Panc1 (cell line): ENCODE measurements around the gene RAX2. TPM values are rescaled to one million over a fixed set of nuclear protein-coding genes. Genes with fewer than 3 reads are reported as not detected.

Experiments
- ATAC-seq: fragments of 200-7000 bp; cut with Tn5 transposase; 2 replicates; pipeline ENCODE4 v1.9.1; 2020; ENCODE audit warnings: mild to moderate bottlenecking, moderate library complexity
- BruUV-seq: library from RNA; stranded (reverse); fragments of 400-500 nt; replicated peaks from 2 replicates; lab custom pipeline; 2021; lab: Mats Ljungman, UMichigan
- CTCF ChIA-PET: fragments of 300-600 bp; sonication (Branson Sonifier 250); formaldehyde crosslinking; loops from one replicate; lab custom pipeline; 2022; ENCODE audit warnings: antibody characterized with exemption; lab: Charles Lee
- POLR2A ChIA-PET: fragments of 300-600 bp; sonication (Branson Sonifier 250); formaldehyde crosslinking; loops from one replicate; lab custom pipeline; 2022; ENCODE audit warnings: antibody characterized with exemption; lab: Charles Lee
- DNase-seq: peaks from one replicate; pipeline ENCODE4 v3.0.0-alpha.2; 2010; ENCODE audit warnings: low read depth, low spot score
- H3K27ac ChIP-seq: 2 replicates; pipeline ENCODE4 v1.5.1; 2011; ENCODE audit warnings: mild to moderate bottlenecking, low read length, inconsistent platforms
- H3K27me3 ChIP-seq: fragments of 200-500 bp; sonication (Bioruptor generic); 2 replicates; pipeline ENCODE4 v1.6.0; 2014; ENCODE audit warnings: low read length, inconsistent platforms; ENCODE audit not compliant: control insufficient read depth, insufficient read depth
- H3K36me3 ChIP-seq: fragments of 200-500 bp; sonication (Bioruptor generic); 2 replicates; pipeline ENCODE4 v1.5.1; 2014; ENCODE audit warnings: inconsistent platforms, mild to moderate bottlenecking, low read length, moderate library complexity; ENCODE audit not compliant: control insufficient read depth, insufficient read depth
- H3K4me1 ChIP-seq: 2 replicates; pipeline ENCODE4 v1.5.1; 2011; ENCODE audit warnings: inconsistent platforms, mild to moderate bottlenecking, low read length, moderate library complexity; ENCODE audit not compliant: control insufficient read depth, insufficient read depth
- H3K4me3 ChIP-seq, 2 experiments: 2 replicates each; pipeline ENCODE4 v1.5.1; 2011 to 2012; ENCODE audit warnings: low read depth in 2 of 2, low read length in 2 of 2, mild to moderate bottlenecking in 2 of 2, inconsistent platforms in 1 of 2, moderate library complexity in 1 of 2
- H3K9me3 ChIP-seq: fragments of 200-500 bp; sonication (Bioruptor generic); 2 replicates; pipeline ENCODE4 v1.5.1; 2014; ENCODE audit warnings: low read depth, mild to moderate bottlenecking, inconsistent platforms, low read length, moderate library complexity; ENCODE audit not compliant: control insufficient read depth, insufficient read depth
- CTCF ChIP-seq: fragments of 450-650 bp; IDR thresholded peaks from 2 replicates; pipeline ENCODE4 v1.5.1; 2017; ENCODE audit warnings: mild to moderate bottlenecking
- POLR2AphosphoS5 ChIP-seq: IDR thresholded peaks from 2 replicates; pipeline ENCODE4 v1.6.1; 2012; ENCODE audit warnings: mild to moderate bottlenecking, low read depth, low read length, moderate library complexity
- REST ChIP-seq, 2 experiments: IDR thresholded peaks; 2 replicates each; pipeline ENCODE4 v1.6.1; 2011 to 2012; ENCODE audit warnings: low read depth in 2 of 2, control low read depth in 1 of 2, low read length in 1 of 2, mild to moderate bottlenecking in 1 of 2, moderate library complexity in 1 of 2; ENCODE audit not compliant: insufficient read depth in 1 of 2
- SIN3A ChIP-seq: IDR thresholded peaks from 2 replicates; pipeline ENCODE4 v1.6.1; 2012; ENCODE audit warnings: low read depth, mild to moderate bottlenecking, low read length, moderate library complexity, borderline replicate concordance; ENCODE audit not compliant: insufficient read depth
- TCF7L2 ChIP-seq: IDR thresholded peaks from 2 replicates; pipeline ENCODE4 v1.6.1; 2011; ENCODE audit warnings: mild to moderate bottlenecking, low read depth, low read length, inconsistent platforms
- in situ Hi-C: cut with HindIII; loops from 2 replicates; pipeline ENCODE4 v1.10.0; 2016; ENCODE audit warnings: low sequenced_read_pairs, low pct_unique_long_range_greater_than_20kb
- intact Hi-C: fragments of 100-400 bp; cut with micrococcal nuclease; formaldehyde crosslinking; loops from one replicate; pipeline ENCODE4 v1.10.0; 2022; ENCODE audit not compliant: unreplicated experiment
- total RNA-seq: library from RNA; stranded (reverse); gene quantifications from one replicate; pipeline ENCODE4 v1.2.1, GENCODE V29; 2021; ENCODE audit not compliant: unreplicated experiment

The RAX2 gene
- total RNA-seq, 1 experiment from 2014 or later = not detected

GRCh38 chr19:3723883-3724282 is 48.1 kb downstream of the RAX2 start:
- CTCF ChIA-PET = interaction anchor here (0.5 kb wide), 1 partner anchor 15 kb away, joined by 3 read pairs; no protein-coding TSS in a partner anchor
- DNase-seq (no peak), ATAC-seq (no peak)
- peaks cover 8% of the 10 kb centered on the region for H3K4me1 ChIP-seq
- no TSS peak for BruUV-seq
- in situ Hi-C loops = no loop called here
- H3K36me3 ChIP-seq = no peaks in the 10 kb centered on the region
- no peaks in the 10 kb centered on the region for H3K27me3 ChIP-seq
- H3K27ac ChIP-seq = no peak overlapping the region
- POLR2A ChIA-PET = no interaction called here
- TF ChIP-seq SIN3A (no peak), TCF7L2 (no peak), REST (IDR thresholded peaks at IDR 0.05; ENCODE audit: insufficient read depth in 1 of 2, low read depth in 2 of 2, low read length in 1 of 2) (no peak), POLR2AphosphoS5 (no peak), CTCF (no peak)
- intact Hi-C loops = no loop called here
- H3K4me3 ChIP-seq = no peak overlapping the region
- no peaks in the 10 kb centered on the region for H3K9me3 ChIP-seq

- BruUV-seq = no TSS peak
- H3K4me3 ChIP-seq = no peak overlapping the region
These were observed 48.9 kb downstream of the RAX2 start for GRCh38 chr19:3723110-3723488.

More at GRCh38 chr19:3723110-3723488, 48.9 kb downstream of the RAX2 start:
- ChIA-PET POLR2A (interaction anchor here (0.6 kb wide), 1 partner anchor 431 kb away, joined by 3 read pairs; no protein-coding TSS in a partner anchor), CTCF (no interaction called here)
- Histone ChIP-seq H3K4me1 (peaks cover 8% of the 10 kb centered on the region), H3K27me3 (no peaks in the 10 kb centered on the region), H3K36me3 (no peaks in the 10 kb centered on the region), H3K9me3 (no peaks in the 10 kb centered on the region), H3K27ac (no peak overlapping the region)
- intact Hi-C loops = no loop called here
- in situ Hi-C loops = no loop called here
- ATAC-seq (no peak), DNase-seq (no peak)
- TF ChIP-seq CTCF = no peak
- TF ChIP-seq REST (IDR thresholded peaks at IDR 0.05; ENCODE audit: insufficient read depth in 1 of 2, low read depth in 2 of 2, low read length in 1 of 2) = no peak
- TF ChIP-seq POLR2AphosphoS5 = no peak
- TF ChIP-seq TCF7L2 = no peak
- TF ChIP-seq SIN3A = no peak
